ENCODE data around the gene TNFRSF18.
A peak's percentile ranks its signal among the peaks of the same experiment; 100 is the strongest.

TNFRSF18 gene

GRCh38 chr1:1211541-1212441, 5.4 kb upstream of the TNFRSF18 start:
- DNase-seq (ENCODE audit: low read depth): no peak

DNA sequence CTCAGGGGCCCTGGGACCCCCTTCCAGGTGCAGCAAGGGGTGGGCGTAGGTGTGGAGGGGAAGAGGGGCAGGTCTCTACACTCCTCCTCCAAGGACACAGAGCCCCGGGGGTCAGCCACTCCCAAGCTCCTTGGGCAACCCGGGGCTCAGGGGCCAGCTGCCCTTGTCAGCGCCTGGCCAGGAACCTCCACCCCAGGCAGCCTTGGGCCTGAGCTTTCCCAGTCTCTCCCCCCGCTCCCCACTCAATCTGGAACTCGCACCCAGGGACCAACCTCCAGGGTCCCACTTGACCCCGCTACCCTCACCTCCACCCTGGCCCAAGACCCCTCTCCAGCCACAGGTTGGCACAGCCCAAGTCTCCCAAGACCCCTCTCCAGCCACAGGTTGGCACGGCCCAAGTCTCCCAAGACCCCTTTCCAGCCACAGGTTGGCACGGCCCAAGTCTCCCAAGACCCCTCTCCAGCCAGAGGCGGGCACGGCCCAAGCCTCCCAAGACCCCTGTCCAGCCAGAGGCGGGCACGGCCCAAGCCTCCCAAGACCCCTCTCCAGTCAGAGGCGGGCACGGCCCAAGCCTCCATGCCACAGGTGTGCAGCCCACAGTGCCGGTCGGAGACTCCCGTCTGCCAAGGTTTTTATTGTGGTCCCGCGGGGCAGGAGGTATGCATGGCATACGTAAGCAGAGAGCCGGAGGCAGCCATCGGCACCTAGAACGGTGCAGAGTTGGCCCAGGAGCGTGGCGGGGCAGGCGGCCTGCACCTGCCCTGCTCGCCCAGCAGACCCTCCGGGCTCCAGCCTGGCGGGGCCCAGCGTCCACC, 4.5 kb upstream of the TNFRSF18 start:
- no peak for DNase-seq (ENCODE audit: low read depth)

DNA sequence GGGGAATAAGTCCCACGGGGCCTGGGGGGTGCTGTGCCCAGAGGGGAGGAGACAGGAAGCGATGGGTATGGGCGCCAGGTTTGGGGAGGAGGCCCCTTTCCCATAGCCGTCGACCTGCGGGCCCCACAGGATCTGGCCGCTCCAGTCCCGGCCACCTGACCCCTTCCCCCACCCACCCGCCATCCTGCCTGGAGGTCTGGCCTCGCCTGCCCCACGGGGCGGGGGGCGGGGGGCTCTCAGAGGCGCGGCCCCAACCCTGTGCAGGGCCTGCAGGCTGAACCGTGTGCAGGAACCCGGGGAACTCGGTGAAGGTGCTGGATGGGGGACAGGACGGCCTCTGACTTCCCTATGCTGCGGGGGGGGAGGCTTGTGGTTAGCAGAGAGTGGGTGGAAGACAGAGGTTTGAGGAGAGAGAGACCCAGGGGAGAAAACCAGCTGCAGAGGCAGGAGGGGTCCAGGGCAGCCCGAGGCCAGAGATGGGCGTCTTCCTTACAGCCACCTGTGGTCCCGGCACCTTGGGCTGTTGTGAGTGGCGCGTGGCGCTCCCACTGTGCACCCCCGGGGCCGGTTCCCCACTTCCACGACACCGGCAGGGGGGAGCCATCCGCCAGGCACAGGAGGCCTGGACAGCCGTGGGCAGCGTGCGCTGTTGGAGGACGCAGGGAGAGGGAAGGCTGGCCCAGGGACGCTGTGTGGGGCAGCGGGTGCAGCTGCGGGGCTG, 2.5 kb upstream of the TNFRSF18 start:
- DNase-seq (ENCODE audit: low read depth): no peak

GRCh38 chr1:1207571-1207892, 1.1 kb upstream of the TNFRSF18 start:
- DNase-seq (ENCODE audit: low read depth): no peak

- DNase-seq (ENCODE audit: low read depth): no peak
These were observed 657 bp upstream of the TNFRSF18 start for GRCh38 chr1:1206966-1207531.

- DNase-seq (ENCODE audit: low read depth): no peak
These were observed 520 bp downstream of the TNFRSF18 start for GRCh38 chr1:1205769-1206375.

- no peak for DNase-seq (ENCODE audit: low read depth)
These were observed 1.2 kb downstream of the TNFRSF18 start for GRCh38 chr1:1204998-1205768.

GRCh38 chr1:1204425-1204920, 1.9 kb downstream of the TNFRSF18 start:
- DNase-seq (ENCODE audit: low read depth): no peak

DNA sequence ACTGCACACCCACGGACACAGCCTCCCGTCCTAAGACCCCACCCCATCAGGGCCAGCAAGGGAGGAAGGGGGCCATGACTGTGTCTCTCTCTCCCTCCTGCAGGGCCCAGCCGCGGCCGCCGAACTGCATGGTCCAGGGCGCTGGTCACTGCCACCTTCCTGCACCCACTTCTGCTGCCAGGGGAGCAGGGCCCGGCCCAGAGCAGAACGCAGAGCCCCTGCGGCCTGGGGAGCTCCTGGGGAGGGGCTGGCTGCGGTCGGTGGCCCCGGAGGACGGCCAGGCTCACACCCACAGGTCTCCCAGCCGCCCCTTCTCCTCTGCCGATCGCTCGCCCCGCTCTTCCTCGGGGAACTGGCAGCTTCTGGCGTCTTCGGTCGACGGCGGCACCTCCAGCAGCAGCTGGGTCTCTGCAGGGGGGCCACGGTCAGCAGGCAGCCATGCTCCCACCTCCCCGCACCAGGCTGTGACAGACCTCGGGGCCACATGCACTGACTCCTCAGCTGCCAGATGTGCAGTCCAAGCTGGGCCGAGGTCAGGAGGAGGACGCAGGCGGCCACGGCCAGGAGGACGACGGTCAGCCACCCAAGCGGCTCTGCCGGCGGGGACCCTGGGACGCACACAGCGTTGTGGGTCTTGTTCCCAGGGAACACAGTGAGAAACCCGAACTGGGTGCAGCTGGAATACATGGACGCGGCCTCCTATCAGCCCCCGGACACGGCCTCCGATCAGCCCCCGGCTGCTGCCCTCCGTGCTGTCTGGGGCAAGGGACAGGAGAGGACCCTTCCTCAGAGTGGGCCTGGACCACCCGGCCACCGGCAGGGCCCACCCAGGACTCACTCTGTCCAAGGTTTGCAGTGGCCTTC, 2.6 kb downstream of the TNFRSF18 start:
- no peak for DNase-seq (ENCODE audit: low read depth)

DNA sequence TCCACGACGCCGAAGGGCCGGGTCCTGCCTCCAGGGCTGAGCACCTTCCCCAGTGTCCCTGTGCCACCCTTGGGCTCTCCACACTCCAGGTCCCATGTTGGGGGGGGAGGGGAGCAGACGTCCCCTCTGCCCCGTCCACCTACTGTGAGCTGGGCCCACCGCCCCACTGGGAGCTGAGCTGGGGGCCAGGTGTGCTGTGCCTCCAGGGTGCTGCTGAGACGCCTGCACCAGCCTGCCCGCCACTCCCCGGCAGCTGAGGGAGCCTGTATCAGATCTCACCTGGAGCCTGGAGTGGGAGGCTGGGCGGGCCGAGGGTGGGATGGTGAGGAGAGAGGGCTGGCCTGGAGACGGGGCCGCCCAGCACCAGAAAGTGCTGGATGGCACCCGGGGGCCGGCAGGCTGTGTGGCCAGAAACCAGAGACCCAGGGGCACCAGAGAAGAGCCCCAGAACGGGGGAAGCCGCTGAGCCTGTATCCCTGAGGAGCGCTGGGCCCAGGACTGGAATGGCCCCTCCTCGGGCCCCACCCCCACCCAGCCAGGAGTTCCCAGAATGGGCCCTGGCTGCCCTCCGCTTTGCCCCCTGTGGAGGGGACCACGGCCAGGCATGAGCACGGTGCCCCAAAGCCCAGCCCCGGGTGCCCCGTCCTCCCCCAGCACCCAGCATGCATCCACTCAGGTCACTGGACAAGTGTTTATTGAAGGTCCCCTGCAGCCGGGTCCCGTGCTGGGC, 3.4 kb downstream of the TNFRSF18 start:
- DNase-seq (ENCODE audit: low read depth): no peak

DNA sequence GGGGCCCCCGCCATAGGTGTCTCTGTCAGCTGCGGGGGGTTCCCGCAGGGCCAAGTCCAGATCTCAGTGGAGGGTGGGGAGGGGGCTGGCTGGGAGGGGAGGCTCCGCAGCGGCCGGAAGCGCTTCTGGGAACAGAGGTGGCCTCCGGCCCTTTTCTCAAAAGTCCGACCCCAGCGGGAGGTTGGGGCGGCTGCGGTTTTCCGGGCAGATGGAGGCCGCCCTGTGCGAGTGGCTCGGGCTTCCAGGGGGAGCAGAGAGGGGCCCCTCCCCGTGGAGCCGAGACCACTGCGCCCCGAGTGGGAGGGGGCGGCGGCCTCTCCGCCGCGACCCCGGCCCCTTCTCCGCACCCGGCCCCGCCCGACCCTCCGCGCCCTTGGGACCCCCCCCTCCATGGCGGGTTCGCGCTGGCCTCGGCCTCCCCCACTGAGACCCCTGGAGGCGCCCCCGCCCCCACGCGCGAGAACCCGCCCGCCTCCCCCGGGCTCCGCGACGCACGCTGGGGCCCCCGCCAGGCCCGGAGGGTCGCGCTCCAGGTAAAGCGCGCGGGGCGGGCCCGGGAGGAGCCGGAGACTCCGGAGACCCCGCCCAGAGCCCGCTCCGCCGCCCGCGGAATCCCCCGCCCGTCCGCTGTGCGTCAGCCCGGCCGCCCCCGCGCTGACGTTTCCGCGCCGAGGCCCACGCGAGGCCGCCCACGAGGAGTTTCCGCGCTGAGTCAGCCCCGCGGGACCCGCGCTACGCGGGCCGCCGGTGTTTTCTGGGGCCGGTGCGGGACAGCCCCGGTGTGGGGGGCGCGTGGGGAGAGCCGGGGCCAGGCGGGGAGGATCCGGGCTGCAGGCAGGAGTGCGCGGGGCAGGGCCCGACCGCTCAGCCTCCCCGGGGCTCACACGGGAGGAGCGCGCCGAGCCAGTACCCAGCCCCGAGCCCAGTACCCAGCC, 5.2 kb downstream of the TNFRSF18 start:
- peak; percentile 31 for DNase-seq (ENCODE audit: low read depth)

- no peak for DNase-seq (ENCODE audit: low read depth)
These were observed 6.2 kb downstream of the TNFRSF18 start for GRCh38 chr1:1199961-1200875.

DNA sequence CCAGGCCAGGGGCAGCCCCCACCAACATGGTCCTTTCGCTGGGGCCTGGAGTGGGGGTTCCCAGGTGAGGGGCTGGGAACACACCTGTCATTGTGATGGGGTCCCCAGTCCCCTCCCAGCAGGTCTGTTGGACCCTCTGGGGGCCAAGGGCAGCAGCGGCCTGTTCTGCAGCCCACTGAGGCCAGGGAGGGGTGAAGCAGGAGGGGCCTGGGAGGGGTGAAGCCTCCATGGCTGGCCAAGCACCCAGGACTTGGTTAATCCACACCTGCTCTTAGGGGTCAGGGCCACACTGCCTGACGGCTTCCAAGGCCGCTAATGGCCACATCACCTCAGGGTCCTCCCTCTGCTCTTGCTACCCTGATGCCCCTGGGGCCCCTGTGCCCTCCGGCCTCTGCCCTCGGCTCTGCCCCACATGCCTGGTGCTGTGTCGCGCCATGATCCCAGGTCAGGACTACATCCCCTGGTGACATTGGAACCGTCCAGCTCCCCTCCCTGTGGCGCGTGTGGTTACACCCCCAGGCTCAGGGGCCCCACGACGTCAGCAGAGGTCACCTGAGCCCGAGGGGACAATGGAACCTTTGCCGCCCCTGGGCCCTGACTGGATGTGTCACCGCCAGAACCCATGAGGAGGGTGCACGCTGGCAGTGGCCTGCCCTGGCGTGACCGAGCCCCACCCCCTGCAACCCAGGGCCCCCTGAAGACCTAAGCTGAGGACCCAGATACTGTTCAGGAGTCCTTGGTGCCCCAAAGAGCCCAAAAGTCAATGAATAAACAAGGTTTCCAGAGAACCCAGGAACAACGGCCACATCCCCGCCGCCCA, 7.0 kb downstream of the TNFRSF18 start:
- DNase-seq (ENCODE audit: low read depth): no peak

DNA sequence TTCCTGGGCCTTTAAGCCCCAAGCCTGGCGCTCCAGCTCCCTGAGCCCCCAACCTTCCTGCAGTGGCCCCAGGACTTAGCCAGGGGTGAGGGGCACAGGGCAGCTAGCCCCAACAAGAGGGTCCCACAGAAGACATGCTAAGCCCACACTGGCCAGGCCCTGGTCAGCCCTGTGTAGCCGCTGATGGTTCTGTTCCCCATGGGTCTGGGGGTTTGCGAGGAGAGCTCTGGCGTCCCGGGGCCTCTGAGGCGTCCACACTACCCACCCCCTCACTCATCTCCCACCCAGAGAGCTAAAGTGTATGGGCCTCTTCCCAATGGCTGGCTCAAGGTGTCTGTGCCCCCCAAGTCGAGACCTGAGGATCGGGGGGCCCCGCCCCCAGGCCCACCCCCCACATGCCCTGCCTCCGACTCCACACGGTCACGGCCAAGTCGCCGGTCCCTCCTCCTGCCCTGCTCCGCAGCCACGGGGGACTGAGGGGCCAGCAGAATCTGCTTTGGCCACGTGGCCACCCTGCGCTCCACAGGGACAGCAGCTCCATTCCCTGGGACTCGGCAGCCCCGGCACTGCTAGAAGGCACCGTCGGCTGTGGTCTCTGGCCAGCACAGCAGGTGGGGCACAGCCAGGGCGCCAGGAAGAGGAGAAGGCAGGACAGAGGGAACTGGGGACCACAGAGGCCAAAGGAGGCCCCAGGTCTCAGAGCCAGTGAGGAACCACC, 7.8 kb downstream of the TNFRSF18 start:
- no peak for DNase-seq (ENCODE audit: low read depth)

Data from ELR (cell line).